ENCODE data around the gene STAT3.
A peak's percentile ranks its signal among the peaks of the same experiment; 100 is the strongest.
"Not testable (repeated sequence)": the region's sequence is repeated elsewhere in the genome, so short reads cannot be mapped to it uniquely, and the experiment has no call there.

Gene STAT3

DNA sequence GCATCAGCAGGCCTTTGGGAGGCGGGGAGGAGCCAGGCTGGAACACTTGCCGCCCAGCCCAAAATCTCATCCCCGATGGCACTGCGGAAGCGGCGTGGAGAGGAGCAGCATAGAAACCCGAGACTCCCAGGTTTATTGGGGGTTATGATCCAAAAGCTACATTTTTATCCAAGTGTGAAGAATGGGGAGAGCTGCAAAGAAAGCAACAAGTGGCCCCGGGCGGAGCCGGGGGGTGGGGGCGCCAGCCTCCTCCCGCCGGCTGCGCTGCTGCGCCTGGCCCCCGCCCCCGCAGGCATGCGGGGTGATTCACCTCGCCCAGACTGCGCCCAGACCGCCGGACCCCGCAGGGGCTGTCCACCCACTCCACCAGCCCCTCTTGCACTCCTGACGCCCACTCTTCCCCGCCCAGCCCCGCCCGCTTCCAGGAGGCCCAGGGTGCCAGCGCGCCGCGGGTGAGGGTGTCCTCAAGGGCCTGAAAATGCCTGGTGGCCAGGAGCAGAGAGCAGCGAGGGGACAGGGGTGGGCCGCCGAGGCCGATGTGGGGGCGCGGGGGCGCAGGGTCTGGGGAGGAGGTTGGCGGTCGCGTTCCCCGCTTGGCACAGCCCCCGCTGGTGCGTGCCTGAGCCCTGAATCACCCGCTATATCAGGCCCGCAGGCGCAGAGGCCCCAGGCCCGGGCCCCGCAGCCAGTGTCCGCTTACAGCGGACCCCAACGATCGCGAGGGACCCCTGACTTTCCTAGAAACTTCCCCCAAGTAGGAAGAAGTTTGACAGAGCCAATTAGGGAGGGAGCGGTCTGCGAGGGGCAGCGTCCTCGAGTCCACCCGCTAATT lies 33.5 kb upstream of the STAT3 start:
- Histone ChIP-seq H3K27ac (ENCODE audit: low read depth, low read length) (no peak overlapping the region), H3K27me3 (ENCODE audit: insufficient read depth, low read length) (peaks cover 23% of the 10 kb centered on the region), H3K9me3 (ENCODE audit: insufficient read depth, low read depth, low read length) (no peaks in the 10 kb centered on the region), H3K9ac (ENCODE audit: low read depth, low read length) (peak overlapping the region; percentile 70), H3K4me3 (ENCODE audit: low read length) (peak overlapping the region; percentile 79), H3K36me3 (ENCODE audit: insufficient read depth, low read length) (no peaks in the 10 kb centered on the region), H3K4me1 (ENCODE audit: insufficient read depth, low read length) (peaks cover 19% of the 10 kb centered on the region)
- WGBS: under 1% methylated on average over 59 of the region's 59 CpGs

DNA sequence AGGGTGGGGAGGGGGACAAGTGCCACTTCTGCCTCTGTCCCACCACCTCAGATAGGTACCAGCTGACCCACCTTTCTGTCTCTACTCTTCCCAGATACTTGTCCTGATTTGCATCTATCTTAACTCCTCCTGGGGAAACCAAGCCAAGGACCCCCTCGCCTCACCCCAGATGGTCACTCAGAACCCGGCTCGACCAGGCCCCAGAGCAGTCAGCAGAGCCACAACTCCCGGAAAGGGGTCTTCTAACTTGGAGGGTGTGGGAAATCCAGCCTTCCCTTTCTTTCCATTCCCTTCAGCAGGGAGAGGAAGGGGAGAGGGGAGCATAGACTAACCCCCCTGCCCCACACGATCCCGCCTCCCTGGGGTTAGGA lies 32.9 kb upstream of the STAT3 start:
- WGBS: 45% methylated on average over 5 of the region's 6 CpGs
- Histone ChIP-seq H3K9me3 (ENCODE audit: insufficient read depth, low read depth, low read length) (no peaks in the 10 kb centered on the region), H3K9ac (ENCODE audit: low read depth, low read length) (peak overlapping the region; percentile 52), H3K27me3 (ENCODE audit: insufficient read depth, low read length) (peaks cover 23% of the 10 kb centered on the region), H3K4me1 (ENCODE audit: insufficient read depth, low read length) (peaks cover 19% of the 10 kb centered on the region), H3K27ac (ENCODE audit: low read depth, low read length) (no peak overlapping the region), H3K4me3 (ENCODE audit: low read length) (peak overlapping the region; percentile 79), H3K36me3 (ENCODE audit: insufficient read depth, low read length) (no peaks in the 10 kb centered on the region)

DNA sequence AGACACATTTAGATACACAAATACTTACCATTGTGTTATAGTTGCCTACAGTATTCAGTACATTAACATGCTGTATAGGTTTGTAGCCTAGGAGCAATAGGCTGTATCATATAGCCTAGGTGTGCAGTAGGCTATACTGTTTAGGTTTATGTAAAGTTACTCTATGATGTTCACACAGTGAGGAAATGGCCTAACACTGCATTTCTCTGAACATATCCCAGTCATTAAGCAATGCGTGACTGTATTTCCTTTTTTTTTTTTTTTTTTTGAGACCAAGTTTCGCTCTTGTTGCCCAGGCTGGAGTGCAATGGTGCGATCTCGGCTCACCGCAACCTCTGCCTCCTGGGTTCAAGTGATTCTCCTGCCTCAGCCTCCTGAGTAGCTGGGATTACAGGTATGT lies 29.7 kb upstream of the STAT3 start:
- not testable (repeated sequence) for H3K9ac ChIP-seq (ENCODE audit: low read depth, low read length); H3K27ac ChIP-seq (ENCODE audit: low read depth, low read length); H3K36me3 ChIP-seq (ENCODE audit: insufficient read depth, low read length); H3K9me3 ChIP-seq (ENCODE audit: insufficient read depth, low read depth, low read length); H3K4me3 ChIP-seq (ENCODE audit: low read length)
- Histone ChIP-seq H3K27me3 (ENCODE audit: insufficient read depth, low read length) (peaks cover 23% of the 10 kb centered on the region), H3K4me1 (ENCODE audit: insufficient read depth, low read length) (peaks cover 21% of the 10 kb centered on the region)
- 97% methylated on average over 5 of the region's 5 CpGs for WGBS

DNA sequence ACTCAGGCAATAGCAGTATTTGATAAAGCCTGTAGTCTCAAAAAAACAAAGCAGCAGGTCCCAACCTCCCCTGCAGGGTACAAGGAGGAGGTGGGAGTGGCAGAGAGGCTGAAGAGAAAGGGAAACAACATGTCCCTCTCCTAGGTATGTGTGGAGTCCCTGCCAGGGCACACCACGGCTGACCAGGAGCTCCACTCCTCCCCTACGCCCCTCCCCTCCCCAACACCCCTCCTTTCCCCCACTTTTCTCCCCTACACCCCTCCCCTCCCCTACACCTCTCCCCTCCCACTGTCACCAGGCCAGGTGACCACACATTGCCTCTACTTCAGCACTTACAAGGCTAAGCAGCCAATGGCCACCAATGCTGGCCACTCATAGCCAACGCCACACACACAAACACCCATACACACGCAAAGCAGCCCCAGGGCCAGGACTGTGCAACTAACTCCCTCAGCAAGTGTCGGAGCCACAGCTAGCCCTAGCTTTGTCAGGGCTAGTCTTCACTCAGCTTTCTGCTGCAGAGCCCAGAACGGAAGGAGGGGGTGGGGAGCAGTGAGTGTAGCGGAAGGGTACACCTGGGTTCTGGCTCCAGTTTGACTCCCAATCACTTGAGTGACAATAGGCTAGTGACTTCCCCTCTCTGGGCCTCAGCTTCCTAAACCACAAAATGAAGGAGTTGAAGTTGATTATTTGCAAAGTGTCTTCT lies 26.6 kb upstream of the STAT3 start:
- Histone ChIP-seq H3K27ac (ENCODE audit: low read depth, low read length) (no peak overlapping the region), H3K9ac (ENCODE audit: low read depth, low read length) (no peak overlapping the region), H3K36me3 (ENCODE audit: insufficient read depth, low read length) (no peaks in the 10 kb centered on the region), H3K4me1 (ENCODE audit: insufficient read depth, low read length) (peaks cover 10% of the 10 kb centered on the region), H3K27me3 (ENCODE audit: insufficient read depth, low read length) (no peaks in the 10 kb centered on the region), H3K4me3 (ENCODE audit: low read length) (no peak overlapping the region), H3K9me3 (ENCODE audit: insufficient read depth, low read depth, low read length) (no peaks in the 10 kb centered on the region)
- 83% methylated on average over 7 of the region's 7 CpGs for WGBS

DNA sequence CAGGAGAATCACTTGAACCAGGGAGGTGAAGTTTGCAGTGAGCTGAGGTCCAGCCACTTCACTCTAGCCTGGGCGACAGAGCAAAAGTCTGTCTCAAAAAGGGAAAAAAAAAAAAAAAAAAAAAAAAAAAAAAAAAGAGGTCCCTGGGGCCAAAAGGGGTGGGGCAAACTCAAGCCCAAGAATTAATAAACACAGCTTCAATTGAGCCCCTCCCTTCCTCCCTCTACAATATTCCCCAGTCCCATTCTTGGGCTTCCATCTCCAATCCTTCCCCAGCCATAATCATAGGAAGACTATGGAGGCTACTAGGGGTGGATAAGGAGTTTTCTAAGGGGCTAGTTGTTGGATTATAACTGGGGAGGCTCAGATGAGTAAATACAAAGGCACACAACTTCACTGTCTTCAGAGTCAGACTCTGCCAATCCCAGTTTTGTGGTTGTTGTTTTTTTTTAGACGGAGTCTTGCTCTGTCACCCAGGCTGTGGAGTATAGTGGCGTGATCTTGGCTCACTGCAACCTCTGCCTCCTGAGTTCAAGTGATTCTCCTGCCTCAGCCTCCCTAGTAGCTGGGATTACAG lies 25.3 kb upstream of the STAT3 start:
- Histone ChIP-seq H3K9ac (ENCODE audit: low read depth, low read length) (no peak overlapping the region), H3K4me1 (ENCODE audit: insufficient read depth, low read length) (peaks cover 6% of the 10 kb centered on the region; the same call in 1 of the 2 replicates), H3K36me3 (ENCODE audit: insufficient read depth, low read length) (no peaks in the 10 kb centered on the region), H3K27ac (ENCODE audit: low read depth, low read length) (no peak overlapping the region), H3K4me3 (ENCODE audit: low read length) (no peak overlapping the region), H3K9me3 (ENCODE audit: insufficient read depth, low read depth, low read length) (no peaks in the 10 kb centered on the region), H3K27me3 (ENCODE audit: insufficient read depth, low read length) (no peaks in the 10 kb centered on the region)
- 96% methylated on average over 3 of the region's 3 CpGs for WGBS

DNA sequence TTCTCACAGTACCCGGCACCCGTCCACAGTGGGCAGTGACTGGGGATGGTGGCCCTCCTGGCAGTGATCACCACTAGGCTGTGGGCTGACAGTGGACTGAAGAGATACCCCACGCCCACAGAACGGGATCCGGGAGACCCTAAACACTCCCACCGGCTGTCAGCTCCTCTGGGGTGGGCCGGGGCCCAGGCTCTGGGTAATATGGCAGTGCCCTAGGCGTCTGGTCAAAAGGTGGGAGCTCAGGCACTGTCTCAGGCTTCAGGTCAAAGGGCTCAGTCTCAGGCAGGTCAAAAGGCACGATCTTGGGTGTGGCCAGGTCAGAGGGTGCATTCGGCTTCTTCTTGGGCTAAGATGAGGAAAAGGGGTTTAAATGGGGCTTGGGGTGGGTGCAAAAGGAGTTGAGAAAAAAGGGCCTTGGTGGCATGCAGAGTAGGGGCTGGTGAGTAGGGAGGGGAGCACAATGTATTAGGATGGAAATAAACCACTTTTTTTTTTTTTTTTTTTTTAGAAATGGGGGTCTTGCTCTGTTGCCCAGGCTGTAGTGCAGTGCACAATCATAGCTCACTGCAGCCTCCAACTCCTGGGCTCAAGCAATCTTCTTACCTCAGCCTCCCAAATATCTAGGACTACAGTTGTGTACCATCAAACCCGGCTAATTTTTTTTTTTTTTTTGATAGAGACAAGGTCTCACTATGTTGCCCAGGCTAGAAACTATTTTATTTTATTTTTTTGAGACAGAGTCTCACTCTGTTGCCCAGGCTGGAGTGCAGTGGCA lies 23.9 kb upstream of the STAT3 start:
- Histone ChIP-seq H3K36me3 (ENCODE audit: insufficient read depth, low read length) (no peaks in the 10 kb centered on the region), H3K9ac (ENCODE audit: low read depth, low read length) (no peak overlapping the region), H3K4me3 (ENCODE audit: low read length) (no peak overlapping the region), H3K27ac (ENCODE audit: low read depth, low read length) (no peak overlapping the region), H3K4me1 (ENCODE audit: insufficient read depth, low read length) (peaks cover 12% of the 10 kb centered on the region), H3K27me3 (ENCODE audit: insufficient read depth, low read length) (no peaks in the 10 kb centered on the region), H3K9me3 (ENCODE audit: insufficient read depth, low read depth, low read length) (no peaks in the 10 kb centered on the region)
- WGBS: 95% methylated on average over 10 of the region's 11 CpGs

DNA sequence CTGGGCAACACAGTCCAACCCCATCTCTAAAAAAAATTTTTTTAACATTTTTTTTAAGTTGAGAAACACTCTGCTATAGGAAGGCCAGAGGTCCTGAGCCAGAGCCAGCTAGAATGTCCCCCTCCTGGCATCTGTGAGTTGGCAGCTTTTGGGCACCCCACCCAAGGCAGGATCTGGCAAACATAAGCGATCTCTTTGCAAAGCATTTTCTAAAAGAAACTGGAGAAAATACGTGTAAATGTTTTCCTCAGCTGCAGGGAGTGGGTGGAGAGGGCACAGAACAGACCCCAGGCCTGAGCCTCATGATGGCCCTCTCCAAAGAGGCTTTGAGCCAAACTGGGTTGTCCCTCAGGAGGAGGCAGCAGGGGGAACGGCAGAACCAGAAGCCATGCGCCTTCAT lies 23.1 kb upstream of the STAT3 start:
- H3K9ac ChIP-seq (ENCODE audit: low read depth, low read length): no peak overlapping the region
- no peak overlapping the region for H3K4me3 ChIP-seq (ENCODE audit: low read length)
- no peaks in the 10 kb centered on the region for H3K27me3 ChIP-seq (ENCODE audit: insufficient read depth, low read length)
- no peak overlapping the region for H3K27ac ChIP-seq (ENCODE audit: low read depth, low read length)
- no peaks in the 10 kb centered on the region for H3K36me3 ChIP-seq (ENCODE audit: insufficient read depth, low read length)
- WGBS: 96% methylated on average over 4 of the region's 4 CpGs
- H3K9me3 ChIP-seq (ENCODE audit: insufficient read depth, low read depth, low read length): no peaks in the 10 kb centered on the region
- peaks cover 19% of the 10 kb centered on the region for H3K4me1 ChIP-seq (ENCODE audit: insufficient read depth, low read length)

DNA sequence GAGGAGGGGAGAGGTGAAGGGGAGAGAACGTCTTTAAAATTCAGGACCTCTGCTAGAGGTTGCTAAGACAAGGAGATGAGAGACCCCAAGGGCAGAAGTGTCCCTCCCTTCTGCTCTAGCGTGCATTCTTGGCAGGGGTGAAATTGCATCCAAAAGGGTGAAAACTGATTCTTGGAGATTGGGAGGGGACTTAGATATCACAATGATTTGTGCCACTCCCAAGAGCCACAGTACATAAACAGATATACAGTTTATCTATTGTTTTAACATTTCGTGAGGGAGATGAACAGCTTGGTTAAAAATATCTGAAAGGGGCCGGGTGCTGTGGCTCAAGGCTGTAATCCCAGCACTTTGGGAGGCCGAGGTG lies 22.1 kb upstream of the STAT3 start:
- Histone ChIP-seq H3K9ac (ENCODE audit: low read depth, low read length) (no peak overlapping the region), H3K36me3 (ENCODE audit: insufficient read depth, low read length) (no peaks in the 10 kb centered on the region), H3K27me3 (ENCODE audit: insufficient read depth, low read length) (no peaks in the 10 kb centered on the region), H3K9me3 (ENCODE audit: insufficient read depth, low read depth, low read length) (no peaks in the 10 kb centered on the region), H3K27ac (ENCODE audit: low read depth, low read length) (no peak overlapping the region), H3K4me1 (ENCODE audit: insufficient read depth, low read length) (peaks cover 17% of the 10 kb centered on the region), H3K4me3 (ENCODE audit: low read length) (no peak overlapping the region)
- WGBS: 87% methylated on average over 5 of the region's 5 CpGs

DNA sequence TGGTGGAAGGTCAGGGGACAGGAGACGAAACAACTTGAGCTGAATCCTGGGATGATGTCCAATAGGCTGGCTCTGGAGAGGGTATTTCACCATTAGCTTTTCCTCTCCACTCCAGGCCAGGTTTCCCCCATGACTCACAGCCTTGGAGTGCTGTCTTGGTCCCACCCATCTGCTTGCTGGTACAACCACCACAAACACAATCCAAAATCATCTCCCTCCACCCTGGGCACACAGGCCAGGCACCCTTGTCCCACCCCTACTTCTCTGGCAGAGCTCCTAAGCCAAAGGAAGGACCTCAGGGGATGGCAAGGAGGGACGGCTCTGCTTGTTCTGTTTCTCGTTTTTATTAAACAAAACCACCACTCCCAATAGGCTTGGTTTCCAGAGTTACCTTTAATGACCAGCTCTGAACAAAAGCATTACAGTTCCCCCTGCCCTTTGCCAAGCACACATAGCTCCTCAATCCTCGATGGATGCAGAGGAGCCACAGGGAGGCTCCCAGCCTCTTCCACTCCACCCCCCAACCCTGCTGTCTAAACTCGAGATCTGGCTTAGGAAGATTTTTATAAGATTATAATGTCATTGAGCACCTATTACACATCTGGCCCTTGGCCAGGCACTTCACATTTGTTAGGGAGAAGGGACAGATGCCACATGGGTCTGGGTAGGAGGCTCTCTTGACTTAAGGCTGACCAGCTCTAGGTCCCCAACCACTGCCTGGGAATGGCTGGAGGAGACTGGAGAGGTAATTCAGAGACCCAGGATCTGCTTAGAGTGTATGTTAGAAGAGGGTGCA lies 21.5 kb upstream of the STAT3 start:
- 89% methylated on average over 3 of the region's 5 CpGs for WGBS
- H3K9me3 ChIP-seq (ENCODE audit: insufficient read depth, low read depth, low read length): no peaks in the 10 kb centered on the region
- peaks cover 3% of the 10 kb centered on the region; the same call in 1 of the 2 replicates for H3K36me3 ChIP-seq (ENCODE audit: insufficient read depth, low read length)
- no peak overlapping the region for H3K9ac ChIP-seq (ENCODE audit: low read depth, low read length)
- no peaks in the 10 kb centered on the region for H3K27me3 ChIP-seq (ENCODE audit: insufficient read depth, low read length)
- H3K4me3 ChIP-seq (ENCODE audit: low read length): no peak overlapping the region
- H3K27ac ChIP-seq (ENCODE audit: low read depth, low read length): no peak overlapping the region
- H3K4me1 ChIP-seq (ENCODE audit: insufficient read depth, low read length): peaks cover 13% of the 10 kb centered on the region

DNA sequence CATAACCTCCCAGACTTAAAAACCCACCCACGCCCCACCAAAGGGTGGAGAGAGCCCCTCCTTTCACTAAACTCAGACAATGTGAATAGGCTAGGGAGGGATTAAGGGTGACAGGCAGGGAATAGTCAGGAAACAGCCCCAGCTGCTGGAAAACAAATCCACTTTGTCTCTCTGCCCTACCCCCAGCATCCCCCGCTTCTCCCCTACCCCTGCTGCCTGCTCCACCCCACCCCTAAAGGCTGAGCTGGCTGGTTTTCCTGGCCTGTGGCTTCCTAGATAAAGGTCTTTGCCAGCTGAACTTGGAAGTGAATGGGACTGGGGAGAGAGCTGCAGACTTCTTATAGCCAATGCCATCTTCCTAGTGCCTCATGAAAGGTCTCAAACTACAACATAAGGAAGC lies 19.8 kb upstream of the STAT3 start:
- Histone ChIP-seq H3K27me3 (ENCODE audit: insufficient read depth, low read length) (no peaks in the 10 kb centered on the region), H3K9me3 (ENCODE audit: insufficient read depth, low read depth, low read length) (no peaks in the 10 kb centered on the region), H3K9ac (ENCODE audit: low read depth, low read length) (no peak overlapping the region), H3K27ac (ENCODE audit: low read depth, low read length) (peak overlapping the region; percentile 52; the same call in 1 of the 2 replicates), H3K36me3 (ENCODE audit: insufficient read depth, low read length) (peaks cover 14% of the 10 kb centered on the region; the same call in 1 of the 2 replicates), H3K4me3 (ENCODE audit: low read length) (no peak overlapping the region), H3K4me1 (ENCODE audit: insufficient read depth, low read length) (peaks cover 15% of the 10 kb centered on the region)
- 42% methylated on average over 1 of the region's 2 CpGs for WGBS
